GM08714 (cell line): Measurements from ENCODE around the gene AHR.

Source experiments
- H3K4me3 ChIP-seq: fragments of 200-500 bp; sonication (Bioruptor generic); 2 replicates; pipeline ENCODE4 v1.5.1; 2014; ENCODE audit warnings: mild to moderate bottlenecking, low read length, inconsistent platforms
- ZNF274 ChIP-seq: IDR thresholded peaks from 2 replicates; pipeline ENCODE4 v1.6.1; 2012; ENCODE audit warnings: mild to moderate bottlenecking, low read depth, low read length

AHR gene

GRCh38 chr7:17298102-17298839, at the start of gene AHR:
AHR (plus strand) TSS chr7:17298652; CDS start chr7:17299265, 613 bp downstream.
- TF ChIP-seq ZNF274 = no peak
- H3K4me3 ChIP-seq = peak within 1 kb of the TSS; percentile 94

- TF ChIP-seq ZNF274 = no peak
- no peak overlapping the region for H3K4me3 ChIP-seq
Observed at GRCh38 chr7:17253885-17254284, 44.6 kb upstream of the AHR start.

GRCh38 chr7:17255926-17256325, 42.5 kb upstream of the AHR start:
- TF ChIP-seq ZNF274 = no peak
- H3K4me3 ChIP-seq = no peak overlapping the region

- no peak for TF ChIP-seq ZNF274
- H3K4me3 ChIP-seq = no peak overlapping the region
Observed at GRCh38 chr7:17256375-17256774, 42.1 kb upstream of the AHR start.

GRCh38 chr7:17266565-17266964, 31.9 kb upstream of the AHR start:
- no peak for TF ChIP-seq ZNF274
- H3K4me3 ChIP-seq = no peak overlapping the region

- H3K4me3 ChIP-seq = no peak overlapping the region
- TF ChIP-seq ZNF274 = no peak
Observed at GRCh38 chr7:17269341-17270221, 28.9 kb upstream of the AHR start.

- TF ChIP-seq ZNF274 = no peak
- H3K4me3 ChIP-seq = no peak overlapping the region
Observed at GRCh38 chr7:17274551-17275245, 23.8 kb upstream of the AHR start.

- no peak for TF ChIP-seq ZNF274
- H3K4me3 ChIP-seq = no peak overlapping the region
Observed at GRCh38 chr7:17275749-17276671, 22.4 kb upstream of the AHR start.

GRCh38 chr7:17279061-17279460, 19.4 kb upstream of the AHR start:
- no peak overlapping the region for H3K4me3 ChIP-seq

GRCh38 chr7:17289074-17289645, 9.3 kb upstream of the AHR start:
- TF ChIP-seq ZNF274 = no peak
- H3K4me3 ChIP-seq = no peak overlapping the region

More at GRCh38 chr7:17279061-17279460, 19.4 kb upstream of the AHR start:
- no peak for TF ChIP-seq ZNF274

GRCh38 chr7:17292843-17293242, 5.6 kb upstream of the AHR start:
- no peak for TF ChIP-seq ZNF274
- H3K4me3 ChIP-seq = no peak overlapping the region

- TF ChIP-seq ZNF274 = no peak
- no peak overlapping the region for H3K4me3 ChIP-seq
Observed at GRCh38 chr7:17293481-17293880, 5.0 kb upstream of the AHR start.

- TF ChIP-seq ZNF274 = no peak
- H3K4me3 ChIP-seq = no peak overlapping the region
Observed at GRCh38 chr7:17297243-17297642, 1.2 kb upstream of the AHR start.
